NK-92 (cell line): ENCODE measurements around the gene PRKCE.

Experiments
- DNase-seq: peaks from one replicate; lab custom pipeline; 2025; ENCODE audit not compliant: unreplicated experiment; lab: John Stamatoyannopoulos, UW

Gene PRKCE

DNA sequence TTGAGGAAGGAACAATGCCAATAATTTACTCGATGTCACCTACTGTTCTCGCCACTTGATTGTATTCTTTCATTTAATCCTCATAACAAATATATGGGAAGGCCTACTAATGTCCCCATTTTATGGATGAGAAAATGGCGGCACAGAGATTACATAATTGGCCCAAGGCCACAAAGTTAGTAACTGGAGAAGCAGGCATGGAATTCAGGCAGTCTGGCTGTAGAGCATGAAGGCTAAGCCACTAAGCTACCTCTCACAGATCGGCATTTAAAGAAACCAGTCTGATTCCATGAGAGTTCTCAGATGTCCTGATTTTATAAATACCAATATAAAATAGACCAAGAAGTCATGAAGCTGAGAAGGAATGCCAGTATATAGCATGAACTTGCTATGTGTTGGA lies 523.9 kb downstream of the PRKCE start:
- no peak for DNase-seq

- no peak for DNase-seq
Observed at GRCh38 chr2:46177461-46178089, 526.1 kb downstream of the PRKCE start.

- DNase-seq, result no peak
Observed at GRCh38 chr2:46179037-46179621, 527.7 kb downstream of the PRKCE start.

DNA sequence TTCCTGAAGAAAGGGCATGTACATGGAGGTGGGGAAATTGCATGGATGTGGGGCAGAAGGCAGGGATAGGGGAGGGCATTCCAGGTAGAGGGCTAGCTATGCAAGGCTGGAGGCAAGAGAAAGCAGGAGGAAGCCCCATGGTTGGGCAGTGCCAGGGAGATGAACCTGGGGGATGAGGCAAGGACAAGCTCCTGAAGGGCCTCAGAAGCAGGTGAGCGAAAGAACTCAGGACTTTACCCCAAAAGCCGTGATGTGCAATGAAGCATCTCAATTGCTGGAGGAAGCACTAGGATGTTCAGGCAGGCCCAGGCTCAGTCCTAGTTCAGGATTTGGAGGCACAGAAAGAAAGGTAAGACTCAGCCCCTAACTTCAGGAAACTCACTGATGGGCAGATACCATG lies 528.7 kb downstream of the PRKCE start:
- DNase-seq, result no peak

DNA sequence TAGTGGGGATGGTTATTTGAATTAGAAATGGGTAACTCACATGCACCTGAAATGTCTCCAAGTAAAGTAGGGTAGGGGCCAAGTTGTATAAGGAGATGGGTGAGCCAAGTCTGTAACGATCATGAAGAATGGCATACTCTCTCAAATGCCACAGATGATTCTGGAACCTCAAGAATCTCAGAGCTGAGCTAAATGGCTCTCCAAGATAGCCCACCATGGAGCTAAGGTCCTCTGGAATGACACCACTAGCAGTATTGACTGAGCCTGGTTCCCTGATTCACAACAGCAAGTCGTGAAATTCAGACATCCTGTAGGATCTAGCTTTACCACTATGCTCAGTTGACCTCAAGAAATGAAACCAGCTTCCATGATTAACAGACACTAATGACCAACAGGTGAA lies 529.8 kb downstream of the PRKCE start:
- DNase-seq, result no peak

DNA sequence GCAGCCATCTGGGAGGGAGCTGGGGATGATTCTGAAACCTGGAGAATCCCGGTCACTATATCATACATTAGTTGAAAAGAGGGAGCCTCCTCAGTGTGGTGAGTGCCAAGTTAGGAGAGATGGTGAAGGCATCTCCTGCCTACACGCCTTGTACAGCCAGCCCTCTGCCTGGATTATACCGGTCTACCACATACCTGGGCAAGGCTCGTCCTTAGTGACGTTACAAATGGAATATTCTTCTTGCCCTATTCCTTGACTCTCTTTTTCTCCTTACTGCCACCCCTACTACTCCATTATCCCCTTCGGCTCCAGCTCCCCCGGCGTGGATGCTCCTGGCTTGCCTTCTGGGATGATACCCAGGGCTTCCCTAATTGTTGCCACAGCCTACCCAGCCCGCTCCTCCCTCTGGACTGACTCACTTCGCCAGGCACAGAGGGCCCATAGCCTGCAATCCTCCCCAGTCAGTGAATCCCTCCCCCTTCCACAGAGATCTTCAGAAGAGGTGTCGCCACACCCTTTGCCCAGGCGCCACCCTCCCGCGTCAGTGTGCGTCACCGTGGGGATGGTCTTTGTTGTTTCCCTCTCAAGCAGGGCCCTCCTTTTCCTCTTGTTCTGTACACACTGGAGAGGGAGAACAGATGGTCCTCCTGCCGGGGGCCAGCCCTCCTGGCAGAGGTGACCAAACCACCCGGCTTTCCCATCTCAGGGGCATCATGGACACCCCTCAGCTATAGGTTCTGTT lies 530.5 kb downstream of the PRKCE start:
- DNase-seq, result no peak

DNA sequence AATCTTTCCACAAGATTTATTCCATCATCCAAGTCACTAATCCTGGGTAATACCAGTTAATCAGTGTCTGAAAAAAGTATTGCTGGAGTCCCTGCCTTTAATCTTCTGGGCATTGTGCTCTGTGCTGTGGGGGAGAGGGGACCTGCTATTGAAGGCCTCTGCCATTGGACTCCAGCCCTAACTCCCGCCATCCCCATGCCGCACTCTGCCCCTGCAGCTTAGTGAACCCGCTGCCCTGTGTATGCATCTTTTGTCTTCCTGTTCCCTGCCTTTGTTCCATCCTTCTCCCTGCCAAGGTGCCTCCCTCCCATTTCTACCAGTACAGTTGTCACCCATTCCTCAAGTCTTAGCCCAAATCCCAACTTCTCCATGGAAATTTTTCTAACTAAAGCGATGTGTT lies 532.0 kb downstream of the PRKCE start:
- DNase-seq, result no peak

DNA sequence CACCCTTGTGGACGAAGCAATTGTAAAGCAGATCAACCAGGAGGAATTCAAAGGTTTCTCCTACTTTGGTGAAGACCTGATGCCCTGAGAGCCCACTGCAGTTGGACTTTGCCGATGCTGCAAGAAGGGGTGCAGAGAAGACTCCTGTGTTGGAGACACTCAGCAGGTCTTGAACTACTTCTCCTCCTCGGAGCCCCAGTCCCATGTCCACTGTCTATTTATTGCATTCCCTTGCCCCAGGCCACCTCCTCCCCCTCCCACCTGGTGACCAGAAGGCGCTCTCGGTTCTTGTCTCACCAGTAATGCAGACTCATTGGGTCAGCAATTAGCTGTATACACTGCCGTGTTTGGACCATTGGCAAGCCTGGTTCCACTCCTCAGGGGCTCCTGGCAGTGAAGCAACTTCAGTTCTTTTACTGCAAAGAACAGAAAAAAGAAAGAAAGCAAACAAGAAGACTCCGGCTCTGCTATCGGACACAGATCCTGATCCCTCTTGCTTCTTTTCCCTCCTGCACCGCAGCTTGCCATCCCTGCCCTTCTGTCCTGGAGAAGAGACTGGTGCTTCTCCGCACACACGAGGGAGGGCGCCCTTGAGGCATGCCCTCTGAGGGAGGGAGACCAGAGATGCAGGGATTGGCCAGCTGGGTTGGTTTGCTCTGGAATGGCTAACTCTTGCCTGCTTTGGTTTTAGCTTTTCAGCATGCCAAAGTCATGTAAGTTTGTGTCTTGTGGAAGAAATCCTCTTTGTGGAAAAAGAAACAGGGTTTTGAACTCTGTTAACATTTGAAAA lies 533.5 kb downstream of the PRKCE start:
- no peak for DNase-seq

DNA sequence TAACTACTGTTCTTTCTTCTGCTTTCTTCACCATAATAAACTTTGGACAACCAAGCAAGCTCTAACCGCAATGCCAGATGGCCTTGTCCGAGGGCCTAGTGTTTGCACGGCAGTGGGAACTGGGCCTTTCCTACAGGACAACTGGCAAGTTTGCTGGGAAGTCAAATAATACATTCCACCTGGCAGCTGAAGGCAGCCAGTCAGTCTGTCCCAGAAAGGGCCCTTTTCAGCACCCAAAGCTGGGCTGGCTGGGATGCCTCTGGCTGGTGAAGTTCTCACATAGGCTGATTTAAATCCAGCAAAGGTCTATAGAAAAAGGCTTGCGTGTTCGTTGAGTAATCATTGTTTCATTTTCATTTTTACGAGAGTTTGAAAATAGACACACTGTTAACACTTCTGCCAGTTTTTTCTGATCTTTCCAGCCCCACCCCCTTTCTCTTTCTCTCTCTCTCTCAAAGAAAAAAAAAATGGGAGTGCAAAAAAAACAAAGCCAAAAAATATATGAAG lies 535.7 kb downstream of the PRKCE start:
- no peak for DNase-seq

DNA sequence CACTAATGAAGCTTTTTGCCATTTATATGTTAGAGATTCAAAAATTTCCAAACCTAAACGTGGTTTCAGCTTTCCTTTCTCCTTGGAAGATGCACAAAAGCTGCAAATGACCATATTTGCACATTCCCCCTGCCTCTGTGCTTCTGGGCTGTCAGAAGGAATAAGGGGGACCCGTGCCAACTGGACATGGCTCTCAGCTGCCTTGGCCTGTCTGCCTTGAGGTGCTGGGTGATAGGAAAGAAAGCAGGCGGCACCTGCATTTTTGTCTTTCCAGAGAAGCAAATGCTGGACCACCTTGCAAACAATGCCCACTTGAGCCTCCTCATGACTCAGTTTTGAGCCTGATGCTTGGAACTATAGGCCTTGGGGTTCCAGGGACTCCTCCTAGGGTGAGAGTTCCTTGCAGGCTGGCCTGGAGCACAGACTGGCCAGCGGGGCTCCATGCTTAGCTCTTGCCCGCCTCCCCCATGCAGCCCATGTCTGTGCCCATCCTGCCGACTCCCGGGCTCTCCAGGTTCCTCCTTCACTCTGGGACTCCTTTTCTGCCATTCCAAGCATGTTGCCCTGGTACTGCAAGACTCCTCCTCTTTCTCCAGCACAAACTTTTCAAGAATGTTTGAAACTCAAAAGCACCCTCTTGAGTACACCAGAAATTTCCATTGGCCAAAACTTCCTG lies 536.7 kb downstream of the PRKCE start:
- no peak for DNase-seq

DNA sequence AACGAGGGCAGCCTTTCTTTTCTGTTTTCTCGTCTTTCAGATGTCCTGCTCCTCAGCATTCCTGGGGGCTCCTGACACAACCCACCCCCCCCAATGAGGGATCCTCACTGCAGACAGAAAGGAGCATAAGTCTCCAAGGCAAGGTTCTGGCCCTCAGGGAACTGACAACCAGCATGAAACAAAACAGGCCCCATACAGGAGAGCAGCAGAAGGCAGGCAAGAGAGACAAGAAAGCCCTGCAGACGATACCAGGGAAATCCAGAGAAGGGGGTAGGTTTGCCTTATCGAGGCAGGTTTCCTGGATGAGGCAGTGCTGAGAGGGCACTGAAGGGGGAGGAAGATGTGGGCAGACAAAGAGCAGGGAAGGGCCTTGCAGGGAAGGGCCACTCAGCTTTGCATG lies 541.9 kb downstream of the PRKCE start:
- no peak for DNase-seq

DNA sequence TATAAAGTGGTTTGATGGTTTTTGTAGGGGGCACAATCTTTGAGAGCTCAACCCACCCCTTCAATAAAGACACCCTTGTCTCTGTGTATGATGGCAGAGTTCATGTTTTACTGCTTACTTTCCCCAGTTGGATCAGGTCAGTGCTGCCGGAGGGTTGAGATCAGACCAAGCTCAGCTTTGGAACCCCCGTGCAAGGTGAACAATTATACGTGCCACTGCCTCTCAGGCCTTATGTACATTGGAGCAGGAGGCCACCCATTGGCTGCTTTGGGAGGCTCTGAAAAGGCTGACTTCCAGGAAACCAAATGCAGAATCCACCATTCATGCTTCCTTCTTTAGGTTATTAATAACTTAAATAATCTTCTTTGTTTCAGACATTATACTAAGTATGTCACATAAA lies 542.4 kb downstream of the PRKCE start:
- DNase-seq, result no peak

GRCh38 chr2:46194856-46195255 lies 543.4 kb downstream of the PRKCE start:
- no peak for DNase-seq

GRCh38 chr2:46195819-46196218 lies 544.3 kb downstream of the PRKCE start:
- DNase-seq, result no peak

DNA sequence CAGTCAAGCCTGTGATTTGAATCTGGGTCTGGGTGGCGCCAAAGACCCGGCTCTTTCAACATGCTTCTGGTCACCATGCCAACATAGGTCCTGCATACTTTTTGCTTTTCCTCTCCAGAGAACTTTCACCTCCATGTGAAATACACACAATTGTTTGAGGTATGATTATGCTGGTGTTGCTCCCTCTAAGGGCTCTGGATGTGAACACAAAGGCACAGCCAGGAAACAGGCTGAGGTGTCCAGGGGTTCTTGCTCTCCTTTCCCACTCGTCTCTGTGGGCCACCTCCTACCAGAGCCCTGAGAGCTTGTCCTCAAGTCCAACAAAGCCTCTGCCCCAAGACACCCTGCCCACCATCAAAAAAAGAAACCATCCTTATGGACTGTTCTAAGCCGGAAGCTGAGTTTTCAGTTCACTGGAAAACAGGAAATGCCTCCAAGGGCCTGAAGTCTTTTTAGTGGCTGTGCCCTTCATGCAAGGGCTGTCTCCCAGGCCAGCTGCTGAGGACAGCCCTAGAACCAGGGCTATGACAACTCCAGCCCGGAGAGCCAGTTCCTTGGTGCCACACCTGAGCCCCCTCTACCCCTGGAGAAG lies 545.5 kb downstream of the PRKCE start:
- DNase-seq, result no peak

DNA sequence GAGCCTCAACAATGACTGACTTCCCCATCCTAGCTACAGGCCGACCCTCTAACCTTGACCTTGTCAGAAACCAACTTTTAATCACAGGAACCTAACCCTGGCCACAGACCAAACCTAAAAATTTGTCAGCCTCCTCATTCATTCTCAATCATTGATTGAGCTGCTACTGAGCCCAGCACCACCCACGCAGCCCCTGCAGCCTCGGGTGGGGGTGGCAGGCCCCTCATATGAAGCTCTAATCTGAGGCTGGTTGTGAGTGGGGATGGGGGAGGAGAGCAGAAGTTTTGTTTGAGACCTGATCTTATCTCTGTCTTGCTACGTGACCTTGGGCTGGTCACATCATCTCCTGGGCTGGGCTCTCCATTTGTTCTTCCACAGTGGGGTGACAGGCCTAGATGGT lies 546.2 kb downstream of the PRKCE start:
- DNase-seq, result no peak

- no peak for DNase-seq
Observed at GRCh38 chr2:46198164-46198883, 546.8 kb downstream of the PRKCE start.

DNA sequence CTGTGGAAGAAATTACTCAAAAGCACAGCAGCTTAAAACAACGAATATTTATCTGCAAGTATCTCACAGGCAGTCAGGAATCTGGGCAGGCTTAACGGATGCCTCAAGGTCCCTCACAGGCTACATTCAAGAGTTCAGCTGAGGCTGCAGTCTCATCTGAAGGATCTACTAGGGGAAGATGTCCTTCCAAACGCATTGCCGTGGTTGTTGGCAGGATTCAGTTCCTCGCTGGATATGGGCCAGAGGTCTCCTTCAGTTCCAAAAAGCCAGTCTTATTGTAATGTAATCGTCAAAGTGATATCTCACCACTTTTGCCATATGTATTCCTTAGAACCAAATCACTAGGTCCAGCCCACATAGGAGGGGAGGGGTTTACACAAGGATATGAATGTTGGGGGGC lies 547.5 kb downstream of the PRKCE start:
- no peak for DNase-seq

- no peak for DNase-seq
Observed at GRCh38 chr2:46200100-46200690, 548.7 kb downstream of the PRKCE start.
